Gastroesophageal sphincter (tissue), 4 donors: ENCODE data around the gene VPS4B. TPM values are rescaled to one million over a fixed set of nuclear protein-coding genes. Genes with fewer than 3 reads are reported as not detected.

Experiments used
- ATAC-seq: fragments of 150-250 bp; one replicate; pipeline ENCODE4 v1.9.1; 2016; ENCODE audit warnings: mild to moderate bottlenecking, moderate library complexity
- H3K27ac ChIP-seq, 4 donors: fragments of 200-600 bp; sonication (generic) in 3 of 4; 1 replicate in 3 of 4; 2 replicates in 1 of 4; pipeline ENCODE4 v1.5.1; 2016 to 2019
- H3K27me3 ChIP-seq: fragments of 200-600 bp; sonication (generic); one replicate; pipeline ENCODE4 v1.5.1; 2019
- H3K36me3 ChIP-seq, 2 donors: fragments of 200-600 bp; sonication (generic); one replicate each; pipeline ENCODE4 v1.5.1; 2019; ENCODE audit warnings: control low read depth in 1 of 2
- H3K4me1 ChIP-seq, 3 donors: fragments of 200-600 bp; sonication (generic); 1 replicate in 2 of 3; 2 replicates in 1 of 3; pipeline ENCODE4 v1.5.1; 2016 to 2019; ENCODE audit warnings: control low read depth in 2 of 3
- H3K4me3 ChIP-seq, 2 donors: fragments of 200-600 bp; sonication (generic); one replicate each; pipeline ENCODE4 v1.5.1; 2019; ENCODE audit warnings: mild to moderate bottlenecking in 1 of 2, moderate library complexity in 1 of 2
- H3K9me3 ChIP-seq, 3 donors: fragments of 200-600 bp; sonication (generic); one replicate each; pipeline ENCODE4 v1.5.1; 2017 to 2019; ENCODE audit warnings: control low read depth in 2 of 3
- EP300 ChIP-seq: sonication (generic); formaldehyde crosslinking; IDR thresholded peaks from one replicate; pipeline ENCODE4 v1.6.1; 2017; ENCODE audit warnings: antibody characterized with exemption, mild to moderate bottlenecking
- POLR2A ChIP-seq, 2 donors: fragments of 450-650 bp; IDR thresholded peaks; one replicate each; pipeline ENCODE4 v1.6.1; 2017; ENCODE audit warnings: antibody characterized with exemption in 2 of 2, mild to moderate bottlenecking in 2 of 2, moderate library complexity in 1 of 2
- POLR2AphosphoS5 ChIP-seq: sonication (generic); formaldehyde crosslinking; IDR thresholded peaks from one replicate; pipeline ENCODE4 v1.6.1; 2017; ENCODE audit warnings: antibody characterized with exemption
- WGBS, 2 donors: methylation state at CpG; one replicate each; pipeline ENCODE4 v1.1.5; 2018; ENCODE audit warnings: low coverage in 1 of 2; 5-methylcytosine and 5-hydroxymethylcytosine counted together
- total RNA-seq, 4 donors: library from RNA; depleted of rRNA; stranded (reverse); fragments of >200 nt; gene quantifications; one replicate each; pipeline ENCODE4 v1.1.0, GENCODE V29; 2016
- TF ChIP-seq, protein P1 (sequence below), 4 experiments: fragments of 200-600 bp in 2 of 4; fragments of 450-650 bp in 2 of 4; sonication (generic) in 1 of 4; IDR thresholded peaks; one replicate each; pipeline ENCODE4 v1.5.1; 2017 to 2019; ENCODE audit warnings: antibody characterized with exemption in 4 of 4, mild to moderate bottlenecking in 2 of 4, moderate library complexity in 2 of 4

The VPS4B gene
- total RNA-seq, 4 donors from 2014 or later = 32.3 to 48.0 (median 33.0) TPM

DNA sequence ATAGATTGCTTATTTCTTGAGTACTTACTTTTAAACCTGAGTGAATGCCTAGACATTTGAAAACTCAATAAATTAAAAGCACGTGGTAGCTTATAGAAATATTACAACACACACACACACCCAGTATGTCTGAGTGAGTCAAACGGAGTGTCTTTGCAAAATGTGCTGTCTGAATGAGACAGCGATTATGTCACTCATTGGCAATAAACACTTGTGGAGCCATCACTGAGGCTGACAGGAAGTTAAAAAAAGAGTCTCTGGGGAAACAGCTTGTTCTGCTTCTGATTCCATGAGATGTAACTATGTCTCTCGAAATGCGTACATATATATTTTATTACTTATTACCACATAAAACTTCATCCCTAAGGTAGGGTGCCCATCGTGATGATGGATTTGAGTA is 22.3 kb upstream of the VPS4B start:
- peaks cover 0 to 4% (median 0%) of the 10 kb centered on the region in 3 donors for H3K4me1 ChIP-seq
- no peak for TF ChIP-seq EP300
- TF ChIP-seq POLR2AphosphoS5 = peak; percentile 23
- TF ChIP-seq, protein P1, sequence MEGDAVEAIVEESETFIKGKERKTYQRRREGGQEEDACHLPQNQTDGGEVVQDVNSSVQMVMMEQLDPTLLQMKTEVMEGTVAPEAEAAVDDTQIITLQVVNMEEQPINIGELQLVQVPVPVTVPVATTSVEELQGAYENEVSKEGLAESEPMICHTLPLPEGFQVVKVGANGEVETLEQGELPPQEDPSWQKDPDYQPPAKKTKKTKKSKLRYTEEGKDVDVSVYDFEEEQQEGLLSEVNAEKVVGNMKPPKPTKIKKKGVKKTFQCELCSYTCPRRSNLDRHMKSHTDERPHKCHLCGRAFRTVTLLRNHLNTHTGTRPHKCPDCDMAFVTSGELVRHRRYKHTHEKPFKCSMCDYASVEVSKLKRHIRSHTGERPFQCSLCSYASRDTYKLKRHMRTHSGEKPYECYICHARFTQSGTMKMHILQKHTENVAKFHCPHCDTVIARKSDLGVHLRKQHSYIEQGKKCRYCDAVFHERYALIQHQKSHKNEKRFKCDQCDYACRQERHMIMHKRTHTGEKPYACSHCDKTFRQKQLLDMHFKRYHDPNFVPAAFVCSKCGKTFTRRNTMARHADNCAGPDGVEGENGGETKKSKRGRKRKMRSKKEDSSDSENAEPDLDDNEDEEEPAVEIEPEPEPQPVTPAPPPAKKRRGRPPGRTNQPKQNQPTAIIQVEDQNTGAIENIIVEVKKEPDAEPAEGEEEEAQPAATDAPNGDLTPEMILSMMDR (IDR thresholded peaks at IDR 0.05) = no peak
- no peak overlapping the region for H3K4me3 ChIP-seq
- H3K27me3 ChIP-seq = no peaks in the 10 kb centered on the region
- no peaks in the 10 kb centered on the region for H3K36me3 ChIP-seq
- H3K27ac ChIP-seq = peak overlapping the region in 2 of 4 donors; percentile 38 to 43
- 59 to 63% methylated on average over 6 of the region's 6 CpGs for WGBS, 2 donors
- peak; percentile 86 for ATAC-seq
- H3K9me3 ChIP-seq = no peaks in the 10 kb centered on the region

DNA sequence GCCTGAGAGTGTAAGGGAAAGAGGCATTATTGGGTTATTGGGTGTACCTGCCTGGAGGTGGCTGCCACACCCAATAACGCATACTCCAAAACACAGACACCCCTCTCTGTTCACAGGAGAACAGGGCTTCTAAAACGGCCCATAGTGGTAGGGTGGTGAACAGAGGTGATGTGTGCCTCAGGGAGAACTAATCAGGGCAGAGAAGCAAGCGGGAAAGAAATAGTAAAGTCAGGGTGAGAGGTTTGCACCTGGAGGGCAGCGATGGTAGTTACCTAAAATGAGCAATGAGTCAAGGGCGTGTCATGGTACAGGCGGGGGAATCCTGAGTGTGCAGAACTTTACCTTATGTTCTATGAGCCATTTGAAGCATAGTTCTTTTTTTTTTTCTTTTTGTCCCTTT is 21.6 kb upstream of the VPS4B start:
- H3K27ac ChIP-seq = no peak overlapping the region
- H3K27me3 ChIP-seq = no peaks in the 10 kb centered on the region
- H3K9me3 ChIP-seq = no peaks in the 10 kb centered on the region
- TF ChIP-seq, protein P1 (IDR thresholded peaks at IDR 0.05) = no peak
- TF ChIP-seq EP300 (no peak), POLR2A (IDR thresholded peaks at IDR 0.05) (no peak), POLR2AphosphoS5 (no peak)
- WGBS, 2 donors = 79 to 98% methylated on average over 4 to 5 of the region's 6 CpGs
- no peaks in the 10 kb centered on the region for H3K36me3 ChIP-seq
- no peak overlapping the region for H3K4me3 ChIP-seq
- peaks cover 0 to 4% (median 0%) of the 10 kb centered on the region in 3 donors for H3K4me1 ChIP-seq
- no peak for ATAC-seq

- no peak overlapping the region for H3K27ac ChIP-seq
- no peaks in the 10 kb centered on the region for H3K36me3 ChIP-seq
- WGBS, 2 donors = 40 to 60% methylated on average over 1 to 5 of the region's 5 CpGs
- H3K27me3 ChIP-seq = no peaks in the 10 kb centered on the region
- TF ChIP-seq EP300 (no peak), POLR2AphosphoS5 (no peak), POLR2A (IDR thresholded peaks at IDR 0.05) (no peak)
- TF ChIP-seq, protein P1 (IDR thresholded peaks at IDR 0.05) = no peak
- no peak overlapping the region for H3K4me3 ChIP-seq
- no peak for ATAC-seq
- H3K4me1 ChIP-seq = peaks cover 0 to 4% (median 0%) of the 10 kb centered on the region in 3 donors
- H3K9me3 ChIP-seq = no peaks in the 10 kb centered on the region
These were observed 18.6 kb upstream of the VPS4B start for GRCh38 chr18:63440881-63441280.

GRCh38 chr18:63440219-63440618 is 17.9 kb upstream of the VPS4B start:
- H3K27ac ChIP-seq = no peak overlapping the region
- H3K4me1 ChIP-seq = peaks cover 0 to 4% (median 0%) of the 10 kb centered on the region in 3 donors
- TF ChIP-seq POLR2A (IDR thresholded peaks at IDR 0.05) (no peak), EP300 (no peak), POLR2AphosphoS5 (no peak)
- TF ChIP-seq, protein P1 (IDR thresholded peaks at IDR 0.05) = no peak
- H3K9me3 ChIP-seq = no peaks in the 10 kb centered on the region
- peak; percentile 62 for ATAC-seq
- H3K27me3 ChIP-seq = no peaks in the 10 kb centered on the region
- 0% methylated on average over 1 of the region's 1 CpG; no CpG with 5 or more reads in 1 of the 2 donors for WGBS, 2 donors
- H3K4me3 ChIP-seq = no peak overlapping the region
- no peaks in the 10 kb centered on the region for H3K36me3 ChIP-seq

DNA sequence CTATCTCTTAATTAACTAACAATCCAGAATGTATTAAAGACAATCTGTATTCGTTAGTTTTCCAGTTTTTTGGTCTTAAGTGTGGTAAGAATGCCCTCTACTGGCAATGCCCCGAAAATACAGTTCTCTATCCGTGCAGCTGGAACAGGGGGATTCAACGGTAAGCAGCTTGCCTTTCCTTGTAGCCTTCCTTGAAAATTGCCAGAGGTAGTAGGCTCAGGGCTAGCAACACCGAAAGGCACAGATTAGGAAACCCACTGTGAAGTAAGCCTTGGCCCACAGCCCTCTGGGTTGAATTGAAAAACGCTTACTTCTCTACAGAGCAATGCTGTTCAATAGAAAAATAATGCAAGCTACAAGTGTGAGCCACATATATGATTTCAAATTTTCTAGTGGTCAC is 17.1 kb upstream of the VPS4B start:
- Histone ChIP-seq H3K4me3 (no peak overlapping the region), H3K27me3 (no peaks in the 10 kb centered on the region), H3K36me3 (no peaks in the 10 kb centered on the region), H3K4me1 (peaks cover 0 to under 1% (median 0%) of the 10 kb centered on the region in 3 donors), H3K9me3 (no peaks in the 10 kb centered on the region), H3K27ac (no peak overlapping the region)
- TF ChIP-seq, protein P1 (IDR thresholded peaks at IDR 0.05) = peak; percentile 57 to 83 (median 74)
- TF ChIP-seq EP300 = no peak
- 2% methylated on average over 6 of the region's 6 CpGs for WGBS, 2 donors
- ATAC-seq = peak; percentile 68
